ENCODE measurements around the gene CHTF8. TPM values are rescaled to one million over a fixed set of nuclear protein-coding genes. Genes with fewer than 3 reads are reported as not detected.

CHTF8 gene
- total RNA-seq, 1 experiment from 2014 or later: 161 TPM

GRCh38 chr16:69094501-69094900 lies 37.9 kb downstream of the CHTF8 start:
- Histone ChIP-seq H3K36me3 (ENCODE audit: low read depth) (no peaks in the 10 kb centered on the region), H3K9me2 (ENCODE audit: insufficient read depth) (no peaks in the 10 kb centered on the region), H3K27ac (no peak overlapping the region), H3K9me3 (ENCODE audit: insufficient read depth, low read depth) (no peaks in the 10 kb centered on the region), H3K4me2 (no peak overlapping the region), H3F3A (ENCODE audit: insufficient read depth, low read depth) (peaks cover 5% of the 10 kb centered on the region), H2AFZ (no peak overlapping the region), H3K79me2 (ENCODE audit: low read depth) (no peaks in the 10 kb centered on the region), H3K4me3 (no peak overlapping the region), H3K4me1 (replicated peaks; ENCODE audit: insufficient read depth) (peaks cover 7% of the 10 kb centered on the region), H4K20me1 (ENCODE audit: insufficient read depth) (no peaks in the 10 kb centered on the region), H3K27me3 (ENCODE audit: insufficient read depth, low read depth) (no peaks in the 10 kb centered on the region)
- intact Hi-C loops (cut with micrococcal nuclease; ENCODE audit: unreplicated experiment): no loop called here
- TF ChIP-seq EZH2 (IDR thresholded peaks at IDR 0.05; ENCODE audit: low read depth) (no peak), CTCF (conservative IDR thresholded peaks at IDR 0.05) (no peak)
- BruUV-seq (replicated peaks): no TSS peak
- POLR2A ChIA-PET (ENCODE audit: unreplicated experiment): no interaction called here
- DNase-seq: no peak
- CTCF ChIA-PET: no interaction called here

GRCh38 chr16:69093974-69094373 lies 38.4 kb downstream of the CHTF8 start:
- BruUV-seq (replicated peaks): no TSS peak
- Histone ChIP-seq H3K79me2 (ENCODE audit: low read depth) (no peaks in the 10 kb centered on the region), H3K9me3 (ENCODE audit: insufficient read depth, low read depth) (no peaks in the 10 kb centered on the region), H3K4me3 (no peak overlapping the region), H3K27ac (no peak overlapping the region), H3K4me1 (replicated peaks; ENCODE audit: insufficient read depth) (peaks cover 13% of the 10 kb centered on the region), H4K20me1 (ENCODE audit: insufficient read depth) (no peaks in the 10 kb centered on the region), H3F3A (ENCODE audit: insufficient read depth, low read depth) (peaks cover 5% of the 10 kb centered on the region), H3K36me3 (ENCODE audit: low read depth) (no peaks in the 10 kb centered on the region), H3K27me3 (ENCODE audit: insufficient read depth, low read depth) (no peaks in the 10 kb centered on the region), H2AFZ (no peak overlapping the region), H3K9me2 (ENCODE audit: insufficient read depth) (no peaks in the 10 kb centered on the region), H3K4me2 (no peak overlapping the region)
- DNase-seq: no peak
- intact Hi-C loops (cut with micrococcal nuclease; ENCODE audit: unreplicated experiment): no loop called here
- POLR2A ChIA-PET (ENCODE audit: unreplicated experiment): no interaction called here
- TF ChIP-seq CTCF (conservative IDR thresholded peaks at IDR 0.05): no peak
- CTCF ChIA-PET: interaction anchor here (0.7 kb wide), 1 partner anchor 100 kb away, joined by 3 read pairs; no protein-coding TSS in a partner anchor

GRCh38 chr16:69089091-69089910 lies 43.1 kb downstream of the CHTF8 start:
- H3F3A ChIP-seq (ENCODE audit: insufficient read depth, low read depth): peaks cover 9% of the 10 kb centered on the region
- no peaks in the 10 kb centered on the region for H3K9me2 ChIP-seq (ENCODE audit: insufficient read depth)
- no peak overlapping the region for H3K27ac ChIP-seq
- DNase-seq: peak; percentile 55 to 62
- ChIA-PET POLR2A (ENCODE audit: unreplicated experiment) (interaction anchor here (0.6 kb wide), 1 partner anchor 332 kb away, joined by 9 read pairs; no protein-coding TSS in a partner anchor), CTCF (interaction anchor here (0.6 to 0.8 kb wide), 2 partner anchors 12 to 15 kb away, joined by 3 to 4 read pairs; no protein-coding TSS in a partner anchor)
- peaks cover 23% of the 10 kb centered on the region for H3K4me1 ChIP-seq (replicated peaks; ENCODE audit: insufficient read depth)
- H3K4me2 ChIP-seq: peak overlapping the region; percentile 67
- no peaks in the 10 kb centered on the region for H3K36me3 ChIP-seq (ENCODE audit: low read depth)
- no peaks in the 10 kb centered on the region for H3K27me3 ChIP-seq (ENCODE audit: insufficient read depth, low read depth)
- no TSS peak for BruUV-seq (replicated peaks)
- H3K4me3 ChIP-seq: peak overlapping the region; percentile 11; the same call in 1 of the 2 replicates
- peak overlapping the region; percentile 66; the same call in 1 of the 2 replicates for H2AFZ ChIP-seq
- intact Hi-C loops (cut with micrococcal nuclease; ENCODE audit: unreplicated experiment): no loop called here
- no peaks in the 10 kb centered on the region for H4K20me1 ChIP-seq (ENCODE audit: insufficient read depth)
- H3K79me2 ChIP-seq (ENCODE audit: low read depth): no peaks in the 10 kb centered on the region
- TF ChIP-seq CTCF (conservative IDR thresholded peaks at IDR 0.05): no peak
- no peak for TF ChIP-seq EZH2 (IDR thresholded peaks at IDR 0.05; ENCODE audit: low read depth)
- no peaks in the 10 kb centered on the region for H3K9me3 ChIP-seq (ENCODE audit: insufficient read depth, low read depth)

All from PC-9 (cell line).